HG03103 (cell line): ENCODE data around the gene RNF112.
A peak's percentile ranks its signal among the peaks of the same experiment; 100 is the strongest.

Source experiments
- ATAC-seq: cut with Tn5 transposase; IDR thresholded peaks from one replicate; pipeline ENCODE4 v1.9.1; 2021; ENCODE audit warnings: low read depth; ENCODE audit not compliant: unreplicated experiment

RNF112 gene

GRCh38 chr17:19410875-19411620, at the start of gene RNF112:
RNF112 (plus strand) TSS chr17:19411232; CDS start chr17:19411409, 177 bp downstream.
- ATAC-seq, result no peak

- ATAC-seq, result no peak
These were observed 49.7 kb upstream of the RNF112 start for GRCh38 chr17:19361326-19361725.

GRCh38 chr17:19361944-19362276, 49.1 kb upstream of the RNF112 start:
- ATAC-seq, result no peak

GRCh38 chr17:19362277-19363113, 48.5 kb upstream of the RNF112 start, which contains the start of gene B9D1:
B9D1 (minus strand) TSS chr17:19362723; CDS start chr17:19362569, 154 bp downstream.
- ATAC-seq, result peak; percentile 72

- no peak for ATAC-seq
These were observed 48.0 kb upstream of the RNF112 start for GRCh38 chr17:19363114-19363438.

GRCh38 chr17:19363460-19364035, 47.5 kb upstream of the RNF112 start:
- ATAC-seq, result no peak

GRCh38 chr17:19364699-19365498, 46.1 kb upstream of the RNF112 start:
- no peak for ATAC-seq

- ATAC-seq, result no peak
These were observed 45.6 kb upstream of the RNF112 start for GRCh38 chr17:19365499-19365817.

GRCh38 chr17:19365833-19366636, 45.0 kb upstream of the RNF112 start:
- ATAC-seq, result no peak

GRCh38 chr17:19366637-19366972, 44.4 kb upstream of the RNF112 start:
- ATAC-seq, result no peak

GRCh38 chr17:19368229-19368628, 42.8 kb upstream of the RNF112 start:
- ATAC-seq, result no peak

GRCh38 chr17:19369107-19369778, 41.8 kb upstream of the RNF112 start:
- no peak for ATAC-seq

- ATAC-seq, result no peak
These were observed 41.1 kb upstream of the RNF112 start for GRCh38 chr17:19369846-19370492.

- no peak for ATAC-seq
These were observed 40.5 kb upstream of the RNF112 start for GRCh38 chr17:19370493-19370960.

GRCh38 chr17:19371259-19372010, 39.6 kb upstream of the RNF112 start:
- ATAC-seq, result no peak

GRCh38 chr17:19372011-19372370, 39.0 kb upstream of the RNF112 start:
- no peak for ATAC-seq

GRCh38 chr17:19372439-19372838, 38.6 kb upstream of the RNF112 start:
- no peak for ATAC-seq

GRCh38 chr17:19372866-19373504, 38.0 kb upstream of the RNF112 start:
- no peak for ATAC-seq
